HepG2 (cell line): ENCODE data around the gene SUCLG2. TPM values are rescaled to one million over a fixed set of nuclear protein-coding genes. Genes with fewer than 3 reads are reported as not detected.

ENCODE experiments used
- CSRNP1 ChIP-seq: sonication (generic); formaldehyde crosslinking; IDR thresholded peaks from 2 replicates; pipeline ENCODE4 v1.8.1; 2023; ENCODE audit warnings: mild to moderate bottlenecking, missing genetic modification reagents
- E2F5 ChIP-seq: sonication (generic); formaldehyde crosslinking; conservative IDR thresholded peaks from 2 replicates; pipeline ENCODE4 v1.4.0; 2020; ENCODE audit warnings: missing genetic modification reagents
- ELF4 ChIP-seq: sonication (generic); formaldehyde crosslinking; IDR thresholded peaks from 2 replicates; pipeline ENCODE4 v1.5.0; 2020; ENCODE audit warnings: missing genetic modification reagents, mild to moderate bottlenecking, moderate library complexity, borderline replicate concordance
- GMEB2 ChIP-seq: IDR thresholded peaks from 2 replicates; pipeline ENCODE4 v1.6.1; 2016; ENCODE audit warnings: missing biosample characterization, missing genetic modification reagents, low read depth
- PCBP2 ChIP-seq: fragments of 200-400 bp; formaldehyde crosslinking; optimal IDR thresholded peaks from 2 replicates; pipeline ENCODE3; 2018; ENCODE audit warnings: low read length, low read depth; ENCODE audit not compliant: poor library complexity, severe bottlenecking
- PHB2 ChIP-seq: fragments of 450-650 bp; IDR thresholded peaks from 2 replicates; pipeline ENCODE4 v1.6.1; 2018; ENCODE audit not compliant: partially characterized antibody
- POLR2G ChIP-seq: fragments of 200-400 bp; formaldehyde crosslinking; IDR thresholded peaks from 2 replicates; pipeline ENCODE4 v1.6.1; 2018; ENCODE audit warnings: mild to moderate bottlenecking, low read depth, low read length, moderate library complexity
- SRSF9 ChIP-seq: fragments of 200-400 bp; formaldehyde crosslinking; IDR thresholded peaks from 2 replicates; pipeline ENCODE4 v1.6.1; 2018; ENCODE audit warnings: borderline replicate concordance, mild to moderate bottlenecking, low read depth, low read length; ENCODE audit not compliant: insufficient read depth, poor library complexity, severe bottlenecking
- TEAD3 ChIP-seq: optimal IDR thresholded peaks from 2 replicates; pipeline ENCODE3; 2016; ENCODE audit warnings: borderline replicate concordance
- ZBTB2 ChIP-seq: sonication (generic); formaldehyde crosslinking; IDR thresholded peaks from 2 replicates; pipeline ENCODE4 v1.8.0; 2022; ENCODE audit warnings: low read depth, missing genetic modification reagents
- ZEB1 ChIP-seq: IDR thresholded peaks from 2 replicates; pipeline ENCODE4 v1.6.1; 2012; ENCODE audit warnings: mild to moderate bottlenecking, low read depth, inconsistent platforms; ENCODE audit not compliant: insufficient replicate concordance
- ZNF296 ChIP-seq: sonication (generic); formaldehyde crosslinking; conservative IDR thresholded peaks from 2 replicates; pipeline ENCODE4 v1.5.0; 2020; ENCODE audit warnings: mild to moderate bottlenecking, missing genetic modification reagents
- ZNF460 ChIP-seq: sonication (generic); formaldehyde crosslinking; IDR thresholded peaks from 2 replicates; pipeline ENCODE4 v1.5.1; 2020; ENCODE audit warnings: missing genetic modification reagents, mild to moderate bottlenecking, borderline replicate concordance
- ZNF646 ChIP-seq: sonication (generic); formaldehyde crosslinking; IDR thresholded peaks from 2 replicates; pipeline ENCODE4 v1.9.0; 2021; ENCODE audit warnings: mild to moderate bottlenecking, missing genetic modification reagents
- ZNF777 ChIP-seq: sonication (generic); formaldehyde crosslinking; IDR thresholded peaks from 2 replicates; pipeline ENCODE4 v1.4.0; 2020; ENCODE audit warnings: missing genetic modification reagents
- polyA plus RNA-seq, 8 experiments: library from polyadenylated mRNA; depleted of rRNA in 3 of 8; stranded (reverse) in 7 of 8; unstranded in 1 of 8; fragments of >200 nt; fragmentation: Illumina TruSeq in 4 of 8; extraction: Trizol in 4 of 8; gene quantifications; 2 replicates each; pipeline versions ENCODE4 v1.2.1 to v1.2.3, GENCODE V29; 2011 to 2016; ENCODE audit warnings: low read depth in 4 of 8, missing spikeins in 1 of 8, mixed read lengths in 1 of 8; ENCODE audit not compliant: insufficient read depth in 1 of 8
- total RNA-seq, 5 experiments: library from RNA; depleted of rRNA; stranded (reverse); fragments of >200 nt; fragmentation: Illumina TruSeq; extraction: Trizol; gene quantifications; 2 replicates each; pipeline ENCODE4 v1.2.3, GENCODE V29; 2016; ENCODE audit warnings: low read depth in 1 of 5

SUCLG2 gene
- total and polyA plus RNA-seq, 2 of the 13 experiments (the other 11 are each of a cell fraction or from before 2014, with no cell fraction given) = 21.4 to 64.9 TPM

GRCh38 chr3:67357610-67358458 lies 296.6 kb downstream of the SUCLG2 start (continued):
- no peak for TF ChIP-seq ZNF646 (CRISPR knock-in tag)
- no peak for TF ChIP-seq SRSF9
- no peak for TF ChIP-seq GMEB2 (CRISPR knock-in tag)
- no peak for TF ChIP-seq ELF4
- TF ChIP-seq PHB2 = no peak
- TF ChIP-seq CSRNP1 = no peak
- no peak for TF ChIP-seq ZNF777 (CRISPR knock-in tag)
- no peak for TF ChIP-seq E2F5 (CRISPR knock-in tag)
- TF ChIP-seq TEAD3 (CRISPR knock-in tag) = peak; percentile 62
- TF ChIP-seq POLR2G = no peak
- no peak for TF ChIP-seq PCBP2
- TF ChIP-seq ZEB1 = no peak
- no peak for TF ChIP-seq ZNF296 (CRISPR knock-in tag)
- no peak for TF ChIP-seq ZBTB2 (CRISPR knock-in tag)
- TF ChIP-seq ZNF460 = no peak
